Omental fat pad (tissue), 4 donors: ENCODE results near the gene EPB41L1. TPM values are rescaled to one million over a fixed set of nuclear protein-coding genes. Genes with fewer than 3 reads are reported as not detected.
"Not testable (repeated sequence)": the region's sequence is repeated elsewhere in the genome, so short reads cannot be mapped to it uniquely, and the experiment has no call there.

ENCODE experiments used
- ATAC-seq: fragments of 150-250 bp; one replicate; pipeline ENCODE4 v1.9.1; 2016; ENCODE audit warnings: mild to moderate bottlenecking, moderate library complexity; ENCODE audit not compliant: low FRiP score
- DNase-seq: peaks from one replicate; pipeline ENCODE4 v3.0.0-alpha.2; 2019; ENCODE audit warnings: low spot score
- CTCF ChIP-seq, 3 donors: fragments of 450-650 bp; IDR thresholded peaks; one replicate each; pipeline ENCODE4 v1.5.1; 2016 to 2017; ENCODE audit warnings: antibody characterized with exemption in 3 of 3, mild to moderate bottlenecking in 3 of 3, moderate library complexity in 2 of 3
- total RNA-seq, 4 donors: library from RNA; depleted of rRNA; stranded (reverse); fragments of >200 nt; gene quantifications; one replicate each; pipeline ENCODE4 v1.1.0, GENCODE V29; 2016

The EPB41L1 gene
- total RNA-seq, 4 donors from 2014 or later, result 27.4 to 55.5 (median 46.0) TPM

- DNase-seq (no peak), ATAC-seq (no peak)
- no peak for TF ChIP-seq CTCF (IDR thresholded peaks at IDR 0.05)
These were observed 19.4 kb upstream of the EPB41L1 start for GRCh38 chr20:36135159-36135558.

DNA sequence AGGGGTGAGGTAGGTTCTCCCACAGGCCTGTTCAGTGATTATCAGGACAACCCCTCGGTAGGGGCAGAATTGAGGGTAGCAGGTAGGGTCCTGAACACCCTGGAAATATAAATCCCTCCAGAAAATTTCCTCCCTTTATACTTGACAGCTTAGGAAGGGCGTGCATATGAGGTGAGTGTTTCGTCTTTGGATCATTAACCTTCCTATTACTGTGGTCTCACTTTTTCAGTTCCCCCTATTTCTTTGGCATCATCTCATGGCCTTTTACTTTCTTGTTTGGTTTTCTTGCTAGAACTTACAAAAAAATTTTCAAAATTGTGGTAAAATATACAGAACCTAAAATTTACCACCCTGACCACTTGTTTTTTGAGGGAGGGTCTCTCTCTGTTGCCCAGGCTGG lies 18.7 kb upstream of the EPB41L1 start:
- no peak for ATAC-seq
- no peak for DNase-seq
- no peak for TF ChIP-seq CTCF (IDR thresholded peaks at IDR 0.05)

DNA sequence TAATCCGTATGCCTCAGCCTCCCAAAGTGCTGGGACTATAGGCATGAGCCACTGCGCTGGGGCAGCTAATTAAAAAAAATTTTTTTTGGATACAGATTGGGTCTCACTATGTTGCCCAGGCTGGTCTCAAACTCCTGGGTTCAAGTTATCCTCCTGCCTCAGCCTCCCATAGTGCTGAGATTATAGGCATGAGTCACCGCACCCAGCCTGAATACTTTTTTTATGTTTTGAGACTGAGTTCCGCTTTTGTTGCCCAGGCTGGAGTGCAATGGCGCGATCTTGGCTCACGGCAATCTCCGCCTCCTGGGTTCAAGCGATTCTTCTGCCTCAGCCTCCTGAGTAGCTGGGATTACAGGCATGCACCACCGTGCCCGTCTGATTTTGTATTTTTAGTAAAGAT lies 17.2 kb upstream of the EPB41L1 start:
- ATAC-seq, DNase-seq: not testable (repeated sequence)

- ATAC-seq (no peak), DNase-seq (no peak)
- TF ChIP-seq CTCF (IDR thresholded peaks at IDR 0.05), result no peak
These were observed 13.2 kb upstream of the EPB41L1 start for GRCh38 chr20:36141310-36141709.

GRCh38 chr20:36144336-36144735 lies 10.2 kb upstream of the EPB41L1 start:
- no peak for TF ChIP-seq CTCF (IDR thresholded peaks at IDR 0.05)
- DNase-seq, result no peak
- no peak for ATAC-seq

GRCh38 chr20:36145877-36146707 lies 8.4 kb upstream of the EPB41L1 start:
- TF ChIP-seq CTCF (IDR thresholded peaks at IDR 0.05), result no peak
- ATAC-seq, result no peak
- DNase-seq, result no peak

GRCh38 chr20:36147690-36148089 lies 6.8 kb upstream of the EPB41L1 start:
- DNase-seq, result no peak
- no peak for TF ChIP-seq CTCF (IDR thresholded peaks at IDR 0.05)
- ATAC-seq, result no peak
